ENCODE measurements around the gene DMD.
"Not testable (repeated sequence)": the region's sequence is repeated elsewhere in the genome, so short reads cannot be mapped to it uniquely, and the experiment has no call there.

Gene DMD

DNA sequence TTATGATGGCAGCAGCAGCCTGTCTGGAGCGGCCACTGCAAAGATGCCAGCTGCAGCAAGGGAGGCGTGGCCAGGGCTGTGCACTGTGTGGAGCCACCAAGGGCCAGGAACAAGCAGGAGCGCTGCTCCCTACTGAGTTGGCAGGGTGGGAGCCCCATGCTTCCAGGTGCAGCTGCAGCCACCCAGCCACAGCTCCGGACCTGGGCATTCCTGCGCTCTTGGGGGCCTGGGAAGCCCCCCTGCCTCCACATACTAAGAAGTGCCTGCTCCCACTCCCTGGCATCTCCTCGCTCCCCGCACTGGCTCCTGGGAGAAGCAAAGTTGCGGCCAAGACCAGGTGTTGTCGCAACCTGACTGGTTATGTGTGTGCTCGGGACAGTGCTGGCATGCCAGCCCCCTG is 619.8 kb downstream of the DMD start:
- no peak for DNase-seq

DNA sequence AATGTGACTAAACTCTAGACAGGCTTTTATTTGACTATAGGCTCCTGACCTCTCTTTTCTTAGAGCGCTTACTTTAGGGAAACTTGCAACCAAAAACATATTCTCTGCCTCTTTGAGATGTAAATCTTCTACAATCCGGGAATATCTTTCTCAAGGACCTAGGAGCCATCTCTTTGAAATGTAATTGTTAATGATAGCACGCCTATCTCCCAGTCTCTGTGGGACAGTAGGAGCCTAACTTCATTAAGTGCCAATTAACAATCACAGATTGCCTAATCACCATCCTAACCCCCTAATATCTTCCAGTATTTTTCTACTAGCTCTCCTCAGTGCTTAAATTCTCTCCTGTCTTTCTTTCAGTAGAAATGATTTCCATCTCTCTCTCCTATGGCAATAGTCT is 628.6 kb downstream of the DMD start:
- DNase-seq, result no peak

- DNase-seq, result no peak
These were observed 634.5 kb downstream of the DMD start for GRCh38 chrX:32576885-32577284.

DNA sequence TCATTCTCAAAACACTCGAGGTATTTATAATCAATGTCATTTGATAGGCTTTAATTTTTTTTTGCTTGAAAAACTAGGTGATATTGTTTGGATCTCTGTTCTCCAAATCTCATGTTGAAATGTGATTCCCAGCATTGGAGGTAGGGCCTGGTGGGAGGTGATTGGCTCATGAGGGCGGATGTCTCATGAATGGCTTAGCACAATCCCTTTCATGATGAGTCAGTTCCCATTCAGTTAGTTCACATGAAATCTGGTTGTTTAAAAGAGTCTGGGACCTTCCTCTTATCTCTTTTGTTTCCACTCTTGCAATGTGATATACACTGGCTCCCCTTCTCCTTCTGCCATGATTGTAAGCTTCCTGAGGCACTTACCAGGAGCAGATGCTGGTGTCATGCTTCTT is 638.7 kb downstream of the DMD start:
- no peak for DNase-seq

GRCh38 chrX:32571579-32571978 is 639.8 kb downstream of the DMD start:
- no peak for DNase-seq

DNA sequence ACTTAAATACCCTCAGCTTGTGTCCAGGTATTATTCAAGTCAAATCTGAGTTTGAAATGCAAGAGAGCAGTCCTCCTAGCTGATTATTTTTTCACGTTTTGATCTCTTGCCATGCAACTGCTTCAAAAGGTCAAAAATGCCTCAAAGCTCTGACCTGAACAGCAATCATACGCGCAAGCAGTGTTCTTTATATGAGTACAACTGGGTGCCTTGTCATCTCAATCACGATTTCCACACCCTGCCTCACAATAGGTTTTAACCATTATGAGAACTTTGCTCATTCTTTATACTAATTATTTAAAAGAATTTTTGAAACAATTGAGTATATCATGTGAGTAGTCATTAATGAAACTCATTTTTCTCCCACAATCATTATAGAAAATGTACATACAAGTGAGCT is 649.1 kb downstream of the DMD start:
- DNase-seq, result no peak

- no peak for DNase-seq
These were observed 666.2 kb downstream of the DMD start for GRCh38 chrX:32545101-32545500.

GRCh38 chrX:32538554-32538953 is 672.8 kb downstream of the DMD start:
- DNase-seq, result no peak

- DNase-seq, result no peak
These were observed 677.5 kb downstream of the DMD start for GRCh38 chrX:32533848-32534247.

GRCh38 chrX:32532262-32532661 is 679.1 kb downstream of the DMD start:
- no peak for DNase-seq

DNA sequence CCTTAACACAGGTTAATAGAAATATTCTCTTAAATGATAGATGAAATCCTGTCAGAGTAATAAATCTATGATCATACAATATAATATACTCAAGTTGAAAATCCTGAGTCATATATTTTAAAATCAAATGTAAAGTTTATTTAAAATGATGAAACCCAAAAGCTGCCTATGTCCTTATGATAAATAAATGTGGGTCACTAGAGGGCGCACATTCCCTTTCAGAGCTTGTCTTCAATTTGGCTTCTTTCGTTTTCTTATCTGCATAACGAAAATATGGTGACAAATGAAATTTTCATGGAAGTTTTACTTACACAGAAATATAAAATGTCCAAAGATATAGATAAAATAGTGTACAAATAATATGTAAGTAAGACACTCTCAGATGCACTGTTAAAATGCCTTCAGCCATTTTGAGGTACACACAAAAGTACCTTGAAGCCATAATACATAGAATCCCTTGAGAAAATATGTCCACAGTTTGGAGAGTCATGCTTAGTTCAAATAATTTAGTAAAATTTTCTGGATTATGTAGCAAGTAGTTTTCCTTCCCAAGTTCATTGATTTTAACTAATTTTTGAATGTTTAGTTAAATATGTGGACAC is 680.4 kb downstream of the DMD start:
- DNase-seq, result peak; percentile 5

- not testable (repeated sequence) for DNase-seq
These were observed 682.9 kb downstream of the DMD start for GRCh38 chrX:32528451-32528850.

DNA sequence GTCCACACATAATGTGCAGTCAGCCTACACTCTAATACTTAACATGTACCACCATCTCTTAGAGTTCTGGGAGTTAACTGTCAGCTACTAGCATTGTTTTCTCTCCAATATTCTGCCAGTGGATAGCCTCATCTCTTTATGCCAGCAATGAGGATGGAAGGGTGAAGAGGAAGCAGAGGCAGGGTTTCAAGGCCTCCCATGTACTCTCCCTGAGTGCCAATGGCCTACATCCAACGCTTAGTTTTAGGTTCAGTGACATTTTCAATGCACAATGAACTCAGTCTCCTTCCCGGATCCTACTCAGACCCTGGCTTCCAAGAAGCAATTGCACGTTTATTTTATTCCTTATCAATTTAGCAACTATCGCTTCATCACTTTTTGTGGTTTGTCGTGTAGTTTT is 686.1 kb downstream of the DMD start:
- no peak for DNase-seq

DNA sequence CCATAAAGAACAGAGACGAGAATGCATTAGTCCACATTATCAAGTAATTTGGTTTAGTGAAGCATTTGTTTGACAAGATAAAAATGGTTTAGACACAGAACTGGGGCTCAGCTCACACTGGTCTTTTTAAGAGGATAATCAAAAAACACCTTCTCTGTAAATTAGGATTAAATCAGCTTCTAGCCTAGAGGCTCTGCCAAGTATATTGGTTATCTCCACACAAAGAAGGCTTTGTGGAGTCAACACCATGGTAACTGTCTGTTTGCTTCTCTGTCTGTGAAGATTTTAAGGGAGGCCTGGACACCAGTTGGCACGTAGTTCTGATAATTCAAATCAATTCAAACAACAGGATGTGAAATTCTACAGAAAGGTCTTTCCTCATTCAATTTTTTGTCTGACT is 687.0 kb downstream of the DMD start:
- DNase-seq, result no peak

DNA sequence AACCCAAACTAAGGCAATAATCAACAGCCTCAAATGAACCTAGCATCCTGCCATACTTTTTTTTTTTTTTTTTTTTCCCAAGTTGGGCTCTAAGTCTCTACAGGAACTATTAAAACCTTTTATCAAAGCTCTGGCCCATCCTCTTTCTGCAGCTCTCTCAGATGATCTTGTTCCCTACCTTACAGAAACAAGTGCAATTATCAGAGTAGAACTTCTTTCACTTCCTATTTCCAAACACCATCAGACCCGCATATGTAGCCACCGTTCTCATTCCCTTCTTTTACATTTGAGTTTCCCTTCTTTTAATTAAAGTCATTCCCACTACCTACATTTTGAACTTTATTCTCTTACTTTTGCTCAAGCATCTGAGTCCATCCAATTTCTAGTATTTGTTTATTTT is 690.6 kb downstream of the DMD start:
- DNase-seq, result no peak

DNA sequence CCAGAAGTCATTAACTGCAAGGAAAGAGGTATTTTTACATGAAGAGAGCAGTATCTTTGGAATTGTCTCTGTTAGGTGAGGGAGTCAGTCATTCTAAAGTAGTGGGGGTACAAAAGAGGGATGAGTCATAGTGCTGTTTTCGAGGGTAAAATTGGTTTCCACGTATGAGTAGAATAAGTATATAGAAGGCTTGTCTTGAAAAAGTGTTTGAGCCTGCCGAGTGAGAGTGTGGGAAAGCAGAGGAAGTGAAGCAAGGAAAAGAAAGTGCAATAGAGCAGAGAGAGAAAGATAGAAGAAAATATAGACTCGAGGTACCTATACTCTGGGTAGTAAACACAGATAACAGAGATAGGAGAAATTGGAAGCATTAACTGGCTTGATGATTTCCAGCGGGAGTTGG is 696.4 kb downstream of the DMD start:
- DNase-seq, result no peak

- no peak for DNase-seq
These were observed 709.7 kb downstream of the DMD start for GRCh38 chrX:32501606-32502005.

- DNase-seq, result no peak
These were observed 714.7 kb downstream of the DMD start for GRCh38 chrX:32496671-32497070.

DNA sequence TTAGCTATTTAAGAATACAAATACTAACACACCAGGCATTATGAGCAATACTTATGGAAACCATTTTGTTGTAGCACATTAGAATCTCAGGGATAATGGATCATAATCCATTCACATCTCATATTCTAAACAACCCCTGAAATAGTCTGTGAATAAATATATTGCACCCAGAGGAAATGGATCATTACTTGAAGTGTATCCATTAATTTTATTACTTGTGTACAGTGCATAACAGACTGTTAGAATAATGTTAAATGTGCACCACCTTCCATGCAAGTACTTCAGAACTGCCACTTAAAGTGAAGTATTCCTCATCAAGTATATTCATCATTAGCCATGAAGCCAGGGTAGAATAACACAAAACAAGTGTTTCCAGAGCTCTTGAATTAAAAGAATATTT is 715.5 kb downstream of the DMD start:
- no peak for DNase-seq

- DNase-seq, result no peak
These were observed 722.2 kb downstream of the DMD start for GRCh38 chrX:32489125-32489524.

DNA sequence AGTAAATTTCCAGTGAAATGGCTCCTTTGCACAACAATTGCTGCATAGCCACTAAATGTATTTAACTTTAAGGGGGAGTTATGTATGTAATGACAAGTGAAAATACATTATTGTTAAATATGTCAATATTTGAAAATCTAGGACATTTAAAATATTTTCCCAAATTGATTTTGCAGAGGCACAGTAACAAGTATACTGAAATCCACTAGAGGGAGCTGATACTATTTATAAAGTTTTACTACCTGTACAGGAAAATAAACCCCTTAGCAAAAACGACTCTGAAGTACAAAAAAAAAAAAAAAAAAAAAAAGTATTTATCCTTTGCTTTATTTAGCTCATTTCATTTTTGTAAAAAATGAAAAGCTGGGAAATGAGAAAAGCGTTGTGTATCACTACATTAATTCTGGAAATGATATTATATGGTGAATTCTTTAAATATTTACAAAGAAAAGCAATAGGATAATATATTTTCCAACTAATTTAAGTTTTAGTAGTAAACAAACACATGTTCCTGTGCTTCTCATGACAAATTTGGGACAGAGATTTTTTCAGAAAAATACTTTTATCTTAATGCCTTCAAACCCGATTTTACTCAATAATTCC is 727.7 kb downstream of the DMD start:
- DNase-seq, result no peak

- DNase-seq, result no peak
These were observed 731.3 kb downstream of the DMD start for GRCh38 chrX:32480019-32480418.

GRCh38 chrX:32472364-32472763 is 739.0 kb downstream of the DMD start:
- DNase-seq, result no peak

DNA sequence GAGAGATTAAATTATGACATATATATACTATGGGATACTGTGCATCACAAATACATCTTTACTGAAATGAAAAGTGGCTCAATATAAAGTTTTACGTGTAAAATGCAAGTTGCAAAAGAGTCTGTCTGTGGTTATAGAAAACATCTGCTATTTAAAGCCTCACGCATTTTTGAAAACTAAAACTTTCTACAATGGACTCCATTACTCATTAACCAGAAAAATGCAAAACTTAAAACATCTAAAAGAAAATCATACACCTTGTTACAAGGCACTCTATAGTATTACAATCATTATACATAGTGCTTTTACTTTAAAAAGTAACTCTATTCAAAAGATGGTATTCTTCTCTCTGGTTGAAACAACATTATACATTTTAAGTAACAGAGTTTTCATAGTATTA is 755.6 kb downstream of the DMD start:
- no peak for DNase-seq

GRCh38 chrX:32451954-32452695 is 759.2 kb downstream of the DMD start:
- DNase-seq, result no peak
